Ramos (cell line): ENCODE measurements around the gene CFAP61.

Source experiments
- in situ Hi-C: fragments of 300-500 bp; cut with MboI; formaldehyde crosslinking; loops from one replicate; pipeline ENCODE4 v1.14.3; 2022; ENCODE audit warnings: low sequenced_read_pairs; ENCODE audit not compliant: unreplicated experiment

The CFAP61 gene

DNA sequence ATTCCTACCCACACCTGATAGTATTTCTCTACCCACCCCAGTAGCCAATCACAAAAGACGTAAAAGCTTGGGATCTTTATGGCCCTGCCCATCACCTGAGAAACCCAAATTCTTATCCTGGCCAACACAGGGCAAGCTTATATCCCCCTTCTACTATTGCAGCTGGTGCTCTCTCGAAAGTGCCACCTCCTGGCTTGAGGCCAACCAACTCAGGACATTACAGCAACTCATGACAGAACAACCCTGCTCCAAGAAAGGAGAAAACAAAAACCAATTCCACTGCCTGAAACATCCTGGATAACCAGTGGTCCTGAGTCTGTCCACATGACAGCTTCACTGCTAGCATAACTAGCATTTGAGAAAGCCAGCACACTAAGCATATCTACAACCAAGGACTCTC is 97.9 kb downstream of the CFAP61 start:
- in situ Hi-C loops = loop anchor here (10.0 kb wide), 1 partner anchor 65 kb away; no protein-coding TSS in a partner anchor

DNA sequence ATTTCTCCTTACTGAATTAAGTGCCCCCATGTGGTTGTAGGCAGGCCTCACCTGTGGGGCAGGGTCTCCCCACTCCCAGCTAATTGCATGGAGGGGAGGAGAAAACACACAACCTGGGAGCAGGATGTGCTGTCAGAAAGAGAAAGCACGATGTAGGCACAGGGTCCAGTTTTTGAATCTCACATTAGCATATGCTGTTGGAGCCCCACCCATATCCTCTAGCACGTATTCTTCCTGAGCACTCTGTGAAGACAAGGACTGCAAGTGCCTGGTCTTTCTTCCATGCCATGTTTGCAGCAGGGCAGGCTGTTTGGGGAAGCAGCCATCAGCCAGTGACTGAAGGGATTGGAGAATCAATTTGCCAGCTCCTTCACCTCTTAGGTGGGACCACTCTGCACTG is 108.2 kb downstream of the CFAP61 start:
- in situ Hi-C loops = no loop called here

DNA sequence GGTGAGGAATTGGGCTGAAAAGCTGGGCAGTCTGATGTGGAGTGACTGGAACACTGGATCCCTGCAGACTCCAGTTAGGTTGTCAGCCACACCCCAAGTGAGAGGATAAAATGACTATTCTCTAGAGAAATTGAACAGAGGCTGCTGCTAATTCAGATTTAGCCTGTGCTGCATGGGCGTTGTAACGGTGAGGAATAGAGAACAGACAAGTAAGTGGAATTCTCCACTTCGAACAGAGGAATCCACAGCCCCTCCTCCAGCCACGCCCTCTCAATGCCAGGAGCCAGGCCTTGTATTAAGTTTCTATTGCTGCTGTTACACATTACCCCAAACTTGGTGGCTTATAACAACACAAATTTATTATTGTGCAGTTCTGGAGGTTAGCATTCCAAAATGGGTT is 109.3 kb downstream of the CFAP61 start:
- in situ Hi-C loops = no loop called here

DNA sequence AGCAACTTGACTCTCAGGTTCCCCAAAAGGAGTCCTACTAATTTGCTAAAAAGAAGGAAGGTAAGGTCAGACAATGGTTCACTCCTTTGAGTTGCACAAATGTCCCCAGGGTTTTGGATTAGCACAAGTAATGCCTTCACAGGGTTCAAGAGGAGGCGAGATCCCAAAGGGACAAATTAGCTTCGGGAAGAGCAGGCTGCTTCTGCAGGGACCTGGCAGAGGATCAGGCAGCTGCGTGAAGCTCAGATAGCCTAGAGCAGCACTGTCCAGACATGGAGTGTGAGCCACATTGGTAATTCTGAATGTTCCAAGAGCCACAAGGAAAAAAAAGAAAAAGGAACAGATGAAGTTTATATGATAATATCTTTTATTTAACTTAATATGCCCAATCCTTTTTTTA is 115.4 kb downstream of the CFAP61 start:
- in situ Hi-C loops = no loop called here

DNA sequence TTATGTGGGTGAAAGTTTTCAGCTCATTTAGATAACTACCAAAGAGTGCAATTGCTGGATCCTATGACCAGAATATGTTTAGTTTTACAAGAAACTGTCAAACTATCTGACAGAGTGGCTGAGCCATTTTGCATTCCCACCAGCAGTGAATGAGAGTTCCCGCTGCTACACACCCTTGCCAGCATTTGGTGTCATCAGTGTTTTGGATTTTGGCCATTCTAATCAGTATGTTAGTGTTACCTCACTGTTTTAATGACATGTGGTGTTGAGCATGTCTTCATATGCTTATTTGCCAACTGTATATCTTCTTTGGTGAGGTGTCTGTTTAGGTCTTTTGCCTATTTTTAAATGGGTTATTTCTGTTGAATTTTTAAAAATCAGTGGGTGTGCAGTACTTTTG is 120.9 kb downstream of the CFAP61 start:
- in situ Hi-C loops = no loop called here

DNA sequence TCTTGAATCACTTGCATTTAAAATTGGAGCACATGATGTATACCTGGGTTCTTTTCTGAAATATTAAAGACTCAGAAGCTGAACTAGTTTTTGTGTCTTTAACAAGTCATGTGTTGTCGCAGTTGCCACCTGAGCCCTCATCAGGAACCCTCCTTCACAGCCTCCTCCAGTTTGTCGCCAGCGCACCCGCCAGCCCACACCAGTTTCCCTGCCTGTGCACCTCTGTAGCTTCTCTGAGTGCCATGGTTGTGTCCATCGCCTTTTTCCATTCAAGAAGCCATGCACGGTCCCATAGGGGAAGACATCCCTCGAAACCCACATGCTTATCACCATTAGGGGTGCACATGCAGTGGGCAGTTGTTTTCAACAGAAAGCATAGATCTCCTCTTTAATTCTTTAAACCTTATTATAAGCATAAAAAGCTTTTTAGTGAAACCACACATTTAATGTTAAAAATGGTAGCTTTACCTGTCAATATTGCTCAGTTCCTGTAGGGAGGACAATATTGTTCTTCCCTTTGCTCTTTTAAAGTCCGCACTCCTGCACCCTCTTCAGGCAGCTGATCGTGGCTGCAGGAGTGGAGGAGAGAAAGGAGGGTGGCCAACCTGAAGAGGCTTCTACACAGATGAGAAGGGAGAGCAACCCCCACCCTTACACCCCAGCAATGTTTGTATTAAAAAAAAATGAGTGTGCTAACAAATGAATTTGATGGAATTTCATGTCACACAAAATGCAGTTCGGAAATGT is 121.9 kb downstream of the CFAP61 start:
- in situ Hi-C loops = no loop called here

DNA sequence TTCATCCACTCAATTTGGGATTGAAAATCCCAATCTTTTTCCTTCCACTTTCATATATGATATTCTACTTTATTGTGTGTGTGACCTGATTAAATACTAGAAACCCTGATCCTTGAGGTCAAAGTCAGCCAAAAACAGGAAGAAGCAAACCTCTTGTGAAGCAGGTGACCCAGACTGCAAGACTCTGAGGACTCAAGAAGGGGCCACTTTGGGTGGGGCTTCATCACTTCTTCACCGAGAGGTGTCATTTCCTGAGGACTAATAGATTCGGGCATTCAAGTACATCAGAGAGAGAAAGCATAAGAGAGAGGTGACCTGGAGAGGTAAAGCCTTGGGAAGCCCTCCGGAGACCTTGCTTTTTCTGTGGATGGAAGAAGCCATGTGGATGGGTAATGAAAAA is 129.0 kb downstream of the CFAP61 start:
- in situ Hi-C loops = no loop called here

DNA sequence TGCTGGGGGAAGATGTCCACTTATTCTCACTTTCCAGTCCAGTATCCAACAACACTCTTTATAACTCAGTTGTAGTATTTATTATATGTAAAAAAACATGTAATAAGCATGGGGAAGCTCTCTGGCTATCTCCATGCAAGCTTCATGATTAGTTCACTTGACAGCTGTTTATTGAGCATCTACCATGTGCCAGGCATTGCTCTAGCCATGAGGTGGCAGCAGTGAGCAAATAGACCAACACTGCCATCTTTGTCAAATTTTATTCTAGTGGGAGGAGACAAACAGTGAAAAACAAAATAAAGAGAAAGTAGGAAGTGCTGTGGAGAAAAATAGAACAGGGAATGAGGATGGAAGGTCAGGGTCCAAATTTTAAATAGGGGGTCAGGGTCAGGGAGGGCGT is 131.8 kb downstream of the CFAP61 start:
- in situ Hi-C loops = no loop called here

DNA sequence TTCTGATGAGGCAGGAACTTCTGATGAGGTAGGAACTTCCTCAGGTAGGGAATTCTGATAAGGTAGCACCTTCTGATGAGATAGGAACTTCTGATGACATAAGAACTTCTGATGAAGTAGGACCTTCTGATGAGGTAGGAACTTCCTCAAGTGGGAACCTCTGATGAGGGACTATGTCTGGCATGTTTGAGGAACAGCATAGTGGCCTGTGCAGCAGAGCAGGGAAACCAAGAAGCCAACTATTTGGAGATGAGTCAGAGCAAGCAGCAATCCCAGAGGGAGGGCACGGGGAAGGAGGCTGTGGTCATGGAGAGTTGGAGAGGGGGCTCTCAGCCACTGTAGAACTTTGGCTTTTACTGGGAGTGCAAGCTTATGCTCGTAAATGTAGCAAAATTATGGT is 132.4 kb downstream of the CFAP61 start:
- in situ Hi-C loops = no loop called here

DNA sequence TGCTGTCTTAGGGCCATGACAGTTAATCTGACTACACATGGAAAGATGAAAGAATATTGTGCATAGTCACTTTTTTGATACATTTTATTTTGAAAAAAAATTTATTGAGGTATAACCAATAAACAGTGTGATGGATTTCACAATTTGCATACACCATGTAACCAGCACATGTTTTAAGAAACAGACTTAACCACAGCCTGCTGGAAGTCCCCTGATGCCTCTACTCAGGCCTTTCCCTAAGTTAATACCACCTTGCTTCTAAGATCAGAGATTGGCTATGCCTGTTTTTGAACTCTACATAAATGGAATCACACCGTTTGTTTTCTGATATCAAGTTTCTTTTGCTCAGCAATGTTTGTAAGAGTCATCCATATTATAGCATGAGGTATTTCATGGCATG is 136.3 kb downstream of the CFAP61 start:
- in situ Hi-C loops = no loop called here

DNA sequence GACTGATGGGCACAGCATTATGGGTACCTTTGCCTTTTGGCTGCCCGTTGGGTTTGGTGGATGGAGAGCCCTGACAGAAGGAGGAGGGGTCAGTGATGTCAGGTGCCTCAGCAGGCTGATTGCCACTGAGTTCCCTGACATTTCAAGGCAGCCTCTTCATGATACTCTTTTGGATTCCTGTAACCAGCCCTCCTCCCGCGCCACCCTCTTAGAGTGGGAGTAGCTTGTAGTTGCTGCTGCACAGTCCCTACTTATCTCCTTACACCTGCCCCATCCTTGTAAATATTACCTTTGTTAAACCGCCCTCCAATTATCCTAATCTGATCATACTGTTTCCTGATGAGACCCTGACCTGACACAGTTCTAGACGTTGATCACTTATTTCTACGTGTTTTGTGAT is 140.0 kb downstream of the CFAP61 start:
- in situ Hi-C loops = no loop called here

DNA sequence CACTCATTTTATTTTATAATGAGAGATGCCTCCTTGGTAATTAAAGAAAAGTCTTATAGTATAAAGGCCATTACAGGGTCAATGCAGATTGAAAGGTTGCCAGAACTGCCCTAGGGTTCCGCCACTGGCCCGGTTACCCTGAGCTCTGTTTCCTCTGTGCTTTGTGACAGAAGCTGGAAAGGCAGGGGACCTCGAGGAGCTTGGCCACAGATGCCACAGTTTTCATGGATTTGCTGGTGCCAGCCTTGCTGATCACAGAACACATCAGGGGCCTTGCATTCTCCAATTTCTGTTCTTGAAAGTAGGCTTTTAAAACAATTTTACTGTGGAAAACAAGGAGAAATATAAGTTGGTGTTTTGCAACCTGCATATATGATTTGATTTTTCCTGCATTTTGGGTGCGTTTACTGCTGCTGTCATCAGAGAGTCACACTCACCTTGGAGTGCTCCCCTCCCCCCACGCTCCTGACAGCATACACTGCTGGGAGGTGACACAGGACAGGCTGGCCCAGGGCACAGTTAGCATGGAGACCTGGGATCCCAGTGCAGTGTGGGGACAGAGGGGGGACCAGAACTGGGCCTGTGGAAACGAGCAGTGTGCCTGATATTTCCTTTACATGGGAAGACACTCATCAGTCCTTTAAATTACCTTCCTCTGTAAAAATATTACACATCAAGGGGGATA is 142.8 kb downstream of the CFAP61 start:
- in situ Hi-C loops = no loop called here

DNA sequence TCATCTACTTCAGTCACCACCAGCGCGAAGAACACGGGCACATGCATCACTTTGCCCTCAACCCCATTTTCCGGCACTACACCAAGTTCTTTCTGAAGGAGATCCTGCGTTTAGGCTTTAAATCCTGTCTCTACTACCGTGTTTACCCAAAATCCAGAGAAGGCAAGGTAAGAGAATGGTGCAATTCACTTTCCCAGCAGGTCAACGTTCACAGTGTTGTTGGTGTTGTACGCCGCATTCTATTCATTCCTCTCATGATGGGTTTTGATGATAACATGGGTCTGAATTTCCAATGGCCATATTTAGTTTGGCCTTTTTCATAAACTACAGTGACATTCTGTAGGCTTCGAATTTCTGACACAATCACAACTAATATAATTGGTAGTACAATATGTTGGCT is 144.3 kb downstream of the CFAP61 start:
- in situ Hi-C loops = no loop called here

DNA sequence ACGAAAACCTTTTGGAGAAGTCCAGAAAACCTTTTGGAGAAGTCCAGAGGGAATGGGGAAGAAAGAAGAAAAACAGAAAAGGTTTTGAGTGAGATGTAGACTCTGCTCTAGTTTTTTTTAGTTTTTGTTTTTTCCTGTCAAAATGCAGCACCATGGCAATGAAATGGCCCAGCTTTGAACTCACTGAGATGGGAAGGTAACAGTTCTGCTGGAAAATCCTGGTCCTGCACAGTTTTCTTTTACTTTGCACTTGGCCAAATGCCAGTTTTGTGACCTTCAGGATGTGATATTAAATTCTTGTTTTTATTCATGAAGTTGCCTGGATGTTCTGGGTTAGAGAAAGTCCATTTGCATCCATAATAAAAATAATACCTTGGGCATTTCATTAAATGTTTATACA is 145.7 kb downstream of the CFAP61 start:
- in situ Hi-C loops = no loop called here

DNA sequence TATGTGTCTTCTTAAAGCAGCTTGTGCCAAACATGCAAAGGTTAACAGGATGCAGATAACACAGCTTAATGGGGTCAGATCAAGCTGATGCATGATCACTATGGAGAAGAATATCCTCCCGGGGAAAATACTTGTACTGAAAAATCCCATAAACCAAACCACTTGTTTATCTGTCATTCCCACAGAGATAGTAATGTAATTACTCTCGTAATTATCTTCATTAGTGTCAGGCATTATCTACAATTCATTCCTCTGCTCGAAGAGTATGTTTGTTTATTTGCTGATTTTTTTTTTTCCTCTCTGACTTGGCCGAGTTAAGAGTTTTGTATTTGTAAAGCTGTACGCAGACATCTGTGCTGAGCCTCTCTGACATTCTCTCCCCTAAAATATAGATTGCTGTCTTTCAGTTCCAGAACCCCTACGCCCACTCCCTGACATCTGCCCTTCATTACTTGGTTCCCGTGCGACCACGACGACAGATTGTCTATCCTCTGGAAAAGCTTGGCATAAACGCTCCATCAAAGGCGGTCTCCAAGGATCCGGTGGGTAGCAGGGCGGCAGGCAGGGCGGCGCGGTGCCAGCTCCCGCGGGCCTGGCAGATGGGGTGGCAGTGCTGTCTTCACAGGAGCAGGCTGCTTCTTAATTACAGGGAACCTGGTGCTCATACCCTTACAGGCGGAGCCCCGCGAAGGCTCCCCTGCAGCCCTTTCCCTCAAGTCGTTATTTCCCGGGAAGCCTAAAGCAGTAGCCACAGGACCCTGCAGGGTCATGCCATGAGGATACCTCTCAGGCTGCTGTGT is 147.2 kb downstream of the CFAP61 start:
- in situ Hi-C loops = no loop called here

DNA sequence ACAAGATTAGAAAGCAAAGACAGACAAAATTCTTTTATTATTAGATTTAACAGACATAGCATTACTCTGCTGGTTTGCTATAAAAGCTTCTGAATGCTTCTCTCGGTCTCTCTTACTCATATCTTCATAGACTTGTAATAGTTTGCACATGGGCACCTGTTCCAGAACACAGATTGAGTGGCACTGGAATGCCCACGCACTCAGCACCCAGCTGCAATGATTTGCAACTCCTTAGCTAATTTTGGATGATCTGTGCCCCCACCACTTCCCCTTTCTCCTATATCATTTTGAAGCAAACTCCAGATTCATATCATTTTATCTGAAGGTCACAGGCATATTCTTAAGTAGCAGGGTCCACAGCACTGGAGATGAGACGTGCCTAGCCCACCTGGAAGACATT is 148.8 kb downstream of the CFAP61 start:
- in situ Hi-C loops = no loop called here

DNA sequence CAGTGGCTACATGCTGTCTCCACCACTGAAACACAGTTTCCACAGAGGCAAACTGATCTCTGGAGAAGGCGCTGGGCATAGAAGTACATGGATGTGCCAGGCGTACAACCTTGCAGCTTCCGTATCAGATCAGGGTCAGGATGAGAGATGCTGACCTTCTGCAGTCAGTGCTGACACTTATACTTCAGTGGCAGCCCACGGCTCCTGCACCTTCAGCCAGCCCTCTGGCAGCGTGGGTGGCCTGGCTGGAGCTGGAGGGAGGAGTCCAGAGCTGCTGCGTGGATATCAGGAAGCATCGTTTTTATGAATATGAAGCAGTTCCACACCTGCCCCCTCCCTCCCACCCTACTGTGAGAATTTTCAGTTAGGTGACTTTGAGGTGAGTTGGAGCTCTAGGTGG is 149.3 kb downstream of the CFAP61 start:
- in situ Hi-C loops = no loop called here

DNA sequence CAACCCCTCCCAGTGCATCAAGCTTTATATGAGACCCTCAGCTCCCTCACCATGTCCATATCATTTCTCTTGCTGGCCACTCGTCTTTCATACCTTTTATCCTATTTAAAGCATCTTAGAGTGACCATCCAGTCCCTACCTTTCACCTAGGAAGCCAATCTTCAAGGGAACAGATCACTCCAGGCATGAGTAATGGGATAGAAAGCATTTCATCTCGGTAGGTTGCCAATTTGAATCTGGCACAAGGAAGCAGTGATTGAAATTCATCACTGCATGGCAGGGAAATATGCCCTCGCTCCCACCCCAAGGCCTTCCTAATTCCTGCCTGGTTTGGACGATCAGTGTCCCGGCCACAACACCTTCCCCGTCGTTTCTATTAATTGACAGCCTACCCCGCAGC is 150.4 kb downstream of the CFAP61 start:
- in situ Hi-C loops = no loop called here

DNA sequence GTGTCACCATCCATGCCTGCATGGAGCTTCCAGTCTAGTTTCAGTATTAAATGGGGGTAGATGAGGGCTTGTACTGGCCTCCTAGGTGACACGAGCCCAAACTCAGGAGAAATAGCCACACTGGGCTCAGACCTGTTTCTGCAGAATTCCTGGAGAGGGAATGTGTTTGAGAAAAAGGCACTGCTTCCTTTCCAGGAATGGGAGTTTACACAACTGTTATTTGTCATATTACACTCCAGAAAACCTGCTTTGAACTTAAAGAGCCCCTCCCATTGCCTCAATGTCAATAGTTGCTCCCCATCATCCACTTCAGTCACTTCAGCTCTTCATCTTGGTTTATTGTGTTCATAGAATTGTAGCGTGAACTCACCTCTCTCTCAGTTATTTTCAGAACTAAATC is 151.5 kb downstream of the CFAP61 start:
- in situ Hi-C loops = no loop called here

DNA sequence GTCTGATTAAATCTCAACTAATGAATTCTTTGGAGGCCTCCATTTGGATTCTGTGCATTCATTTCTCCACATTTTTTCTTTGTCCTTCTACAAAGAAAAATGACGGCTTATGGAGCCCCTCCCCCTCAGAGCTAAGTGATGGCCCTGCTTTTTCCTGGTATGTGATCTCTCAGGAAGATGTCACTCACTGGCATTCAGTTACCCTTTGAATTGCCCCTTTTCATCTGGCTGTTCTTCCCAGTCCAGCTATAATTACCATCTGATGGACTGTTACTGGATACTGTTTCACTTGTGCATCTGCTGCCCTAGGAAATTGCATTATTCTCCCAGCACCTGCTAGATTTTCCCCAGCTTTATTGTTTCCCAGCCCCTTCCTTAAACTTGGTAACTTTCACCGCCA is 151.9 kb downstream of the CFAP61 start:
- in situ Hi-C loops = no loop called here

DNA sequence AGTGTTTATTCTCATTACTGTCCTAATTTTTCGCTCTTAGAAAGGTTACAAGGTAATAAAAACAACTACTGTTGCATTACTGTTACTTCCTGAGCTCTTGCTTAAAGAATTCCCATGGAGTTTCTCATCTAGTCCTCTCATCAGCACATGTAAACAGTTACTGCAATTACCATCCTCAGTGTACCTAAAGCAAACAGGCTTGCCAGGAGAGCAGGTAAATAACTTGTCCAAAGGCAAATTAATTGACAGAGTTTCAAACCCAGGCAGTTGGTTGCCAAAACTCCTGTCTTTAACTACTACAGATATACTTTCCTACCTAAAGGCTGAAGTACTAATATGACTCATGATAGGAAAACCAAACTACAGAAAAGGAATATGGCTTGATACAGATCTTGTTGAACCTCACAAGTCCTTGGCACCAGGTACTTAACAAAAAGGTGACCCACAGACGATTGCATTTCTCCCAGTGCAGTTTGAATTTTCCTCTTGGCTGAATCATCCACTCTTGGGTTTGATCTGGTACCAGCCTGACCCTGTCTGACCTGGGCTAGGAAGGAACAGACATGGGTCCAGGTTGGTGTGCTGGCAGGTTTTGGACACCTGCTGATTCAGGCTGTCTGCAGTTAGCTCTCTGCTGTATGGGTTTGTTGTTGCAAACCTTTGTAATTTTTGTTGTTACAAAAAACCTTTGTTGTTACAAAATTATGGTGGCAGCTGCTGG is 153.0 kb downstream of the CFAP61 start:
- in situ Hi-C loops = no loop called here
